PFSK-1 (cell line): Measurements from ENCODE around the gene PTRHD1.

ENCODE experiments used
- FOXP2 ChIP-seq: optimal IDR thresholded peaks from 2 replicates; pipeline ENCODE3; 2011; ENCODE audit warnings: borderline replicate concordance, control low read depth, inconsistent platforms; ENCODE audit not compliant: insufficient read depth; ENCODE audit errors: extremely low read length, extremely low read depth
- POLR2AphosphoS5 ChIP-seq: IDR thresholded peaks from 2 replicates; pipeline ENCODE4 v1.6.1; 2012; ENCODE audit warnings: low read depth, mild to moderate bottlenecking, control low read depth, low read length, moderate library complexity
- REST ChIP-seq, 2 experiments: IDR thresholded peaks; 2 replicates each; pipeline versions ENCODE4 v1.6.1 to v1.8.0; 2011 to 2012; ENCODE audit warnings: low read depth in 2 of 2, low read length in 2 of 2, control low read depth in 1 of 2, inconsistent platforms in 1 of 2, mild to moderate bottlenecking in 1 of 2, moderate library complexity in 1 of 2; ENCODE audit not compliant: insufficient read depth in 1 of 2
- SIN3A ChIP-seq: IDR thresholded peaks from 2 replicates; pipeline ENCODE4 v1.6.1; 2012; ENCODE audit warnings: mild to moderate bottlenecking, low read length, moderate library complexity, borderline replicate concordance; ENCODE audit not compliant: insufficient read depth
- TAF1 ChIP-seq: IDR thresholded peaks from 2 replicates; pipeline ENCODE4 v1.6.1; 2012; ENCODE audit warnings: low read length, control low read depth, borderline replicate concordance; ENCODE audit not compliant: insufficient read depth

Gene PTRHD1

GRCh38 chr2:24763843-24764242, 29.3 kb downstream of the PTRHD1 start:
- TF ChIP-seq SIN3A: no peak
- no peak for TF ChIP-seq FOXP2
- TF ChIP-seq POLR2AphosphoS5: no peak
- TF ChIP-seq TAF1: no peak
- no peak for TF ChIP-seq REST (IDR thresholded peaks at IDR 0.05; ENCODE audit: insufficient read depth in 1 of 2, low read depth in 2 of 2, low read length in 2 of 2)

GRCh38 chr2:24762518-24762917, 30.7 kb downstream of the PTRHD1 start:
- TF ChIP-seq POLR2AphosphoS5: no peak

- TF ChIP-seq SIN3A: no peak
- no peak for TF ChIP-seq TAF1
- no peak for TF ChIP-seq FOXP2
- TF ChIP-seq POLR2AphosphoS5: no peak
- TF ChIP-seq REST (IDR thresholded peaks at IDR 0.05; ENCODE audit: insufficient read depth in 1 of 2, low read depth in 2 of 2, low read length in 2 of 2): no peak
These were observed 31.3 kb downstream of the PTRHD1 start for GRCh38 chr2:24761866-24762265.

- TF ChIP-seq SIN3A: no peak
- TF ChIP-seq POLR2AphosphoS5: no peak
- TF ChIP-seq TAF1: no peak
- no peak for TF ChIP-seq FOXP2
- no peak for TF ChIP-seq REST (IDR thresholded peaks at IDR 0.05; ENCODE audit: insufficient read depth in 1 of 2, low read depth in 2 of 2, low read length in 2 of 2)
These were observed 36.4 kb downstream of the PTRHD1 start for GRCh38 chr2:24756789-24757188.

- no peak for TF ChIP-seq FOXP2
- TF ChIP-seq SIN3A: no peak
- no peak for TF ChIP-seq REST (IDR thresholded peaks at IDR 0.05; ENCODE audit: insufficient read depth in 1 of 2, low read depth in 2 of 2, low read length in 2 of 2)
- TF ChIP-seq POLR2AphosphoS5: no peak
- no peak for TF ChIP-seq TAF1
These were observed 38.0 kb downstream of the PTRHD1 start for GRCh38 chr2:24754985-24755705.
